ENCODE measurements around the gene DNTT.

DNA sequence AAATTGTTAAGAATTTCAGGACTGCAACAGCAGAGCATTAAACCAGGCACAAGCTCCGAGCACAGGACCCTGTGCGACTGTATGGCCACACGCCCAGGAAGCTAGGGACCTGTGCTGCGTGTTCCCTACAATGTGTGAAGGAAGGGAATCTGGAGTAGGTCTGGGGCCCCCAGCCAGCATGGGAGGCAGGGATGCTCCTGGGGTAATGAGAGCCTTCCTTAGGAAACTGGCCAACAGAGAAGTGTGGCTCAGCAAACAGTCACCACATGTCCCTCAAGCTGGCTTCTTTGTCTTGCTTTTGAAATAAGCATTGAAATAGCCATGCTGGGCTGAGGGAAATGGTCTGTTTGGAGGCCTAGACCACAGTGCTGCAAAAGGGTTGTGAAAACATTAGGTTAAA, 41.1 kb upstream of the DNTT start:
- TF ChIP-seq SUZ12 (IDR thresholded peaks at IDR 0.05; ENCODE audit: extremely low read depth, insufficient read depth, insufficient read length) = no peak
- TF ChIP-seq ZNF274 (IDR thresholded peaks at IDR 0.05; ENCODE audit: low read depth, low read length) = no peak
- TF ChIP-seq YY1 (IDR thresholded peaks at IDR 0.05; ENCODE audit: insufficient read depth, insufficient read length) = no peak

Measured in NT2/D1 (cell line).